ENCODE data around the gene AK2. TPM values are rescaled to one million over a fixed set of nuclear protein-coding genes. Genes with fewer than 3 reads are reported as not detected.

Gene AK2
- total and polyA plus RNA-seq, 10 of the 15 experiments (the other 5 are each of a cell fraction or from before 2014, with no cell fraction given): 52.3 to 500 (median 278) TPM

DNA sequence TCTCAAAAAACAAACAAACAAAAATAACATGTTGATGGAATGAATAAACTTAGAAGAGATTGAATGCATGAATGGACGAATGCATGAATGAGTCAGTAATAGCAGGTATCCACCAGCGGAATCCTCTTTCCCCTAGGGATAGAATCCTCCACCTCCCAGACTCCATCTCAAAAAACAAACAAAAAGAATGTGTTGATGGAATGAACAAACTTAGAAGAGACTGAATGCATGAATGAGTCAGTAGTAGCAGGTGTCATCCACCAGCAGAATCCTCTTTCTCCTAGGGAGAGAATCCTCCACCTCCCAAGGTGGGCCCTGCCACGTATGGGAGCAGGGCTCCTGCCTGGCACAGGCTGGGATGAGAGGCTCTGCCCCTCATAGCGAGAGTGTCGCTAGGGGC, 45.3 kb downstream of the AK2 start:
- intact Hi-C loops (cut with micrococcal nuclease; ENCODE audit: unreplicated experiment): loop anchor here (5.0 kb wide), 1 partner anchor 36 kb away; no protein-coding TSS in a partner anchor
- Histone ChIP-seq H3K9ac (ENCODE audit: control insufficient read depth, insufficient read depth, low read length) (peak overlapping the region; percentile 72; the same call in 1 of the 2 replicates), H3K27ac (ENCODE audit: control insufficient read depth, insufficient read depth) (peak overlapping the region; percentile 99)
- TF ChIP-seq STAT1 (conservative IDR thresholded peaks at IDR 0.05) (no peak), ATF2 (IDR thresholded peaks at IDR 0.05; ENCODE audit: low read length) (no peak), BCLAF1 (IDR thresholded peaks at IDR 0.05) (no peak), TCF3 (IDR thresholded peaks at IDR 0.05; ENCODE audit: borderline replicate concordance, insufficient read depth, low read depth, low read length) (no peak), ATF7 (IDR thresholded peaks at IDR 0.05; ENCODE audit: low read depth) (no peak), FOXM1 (IDR thresholded peaks at IDR 0.05; ENCODE audit: low read depth, low read length) (no peak), HSF1 (IDR thresholded peaks at IDR 0.05; ENCODE audit: low read depth, low read length) (no peak)
- TF ChIP-seq, protein P1, sequence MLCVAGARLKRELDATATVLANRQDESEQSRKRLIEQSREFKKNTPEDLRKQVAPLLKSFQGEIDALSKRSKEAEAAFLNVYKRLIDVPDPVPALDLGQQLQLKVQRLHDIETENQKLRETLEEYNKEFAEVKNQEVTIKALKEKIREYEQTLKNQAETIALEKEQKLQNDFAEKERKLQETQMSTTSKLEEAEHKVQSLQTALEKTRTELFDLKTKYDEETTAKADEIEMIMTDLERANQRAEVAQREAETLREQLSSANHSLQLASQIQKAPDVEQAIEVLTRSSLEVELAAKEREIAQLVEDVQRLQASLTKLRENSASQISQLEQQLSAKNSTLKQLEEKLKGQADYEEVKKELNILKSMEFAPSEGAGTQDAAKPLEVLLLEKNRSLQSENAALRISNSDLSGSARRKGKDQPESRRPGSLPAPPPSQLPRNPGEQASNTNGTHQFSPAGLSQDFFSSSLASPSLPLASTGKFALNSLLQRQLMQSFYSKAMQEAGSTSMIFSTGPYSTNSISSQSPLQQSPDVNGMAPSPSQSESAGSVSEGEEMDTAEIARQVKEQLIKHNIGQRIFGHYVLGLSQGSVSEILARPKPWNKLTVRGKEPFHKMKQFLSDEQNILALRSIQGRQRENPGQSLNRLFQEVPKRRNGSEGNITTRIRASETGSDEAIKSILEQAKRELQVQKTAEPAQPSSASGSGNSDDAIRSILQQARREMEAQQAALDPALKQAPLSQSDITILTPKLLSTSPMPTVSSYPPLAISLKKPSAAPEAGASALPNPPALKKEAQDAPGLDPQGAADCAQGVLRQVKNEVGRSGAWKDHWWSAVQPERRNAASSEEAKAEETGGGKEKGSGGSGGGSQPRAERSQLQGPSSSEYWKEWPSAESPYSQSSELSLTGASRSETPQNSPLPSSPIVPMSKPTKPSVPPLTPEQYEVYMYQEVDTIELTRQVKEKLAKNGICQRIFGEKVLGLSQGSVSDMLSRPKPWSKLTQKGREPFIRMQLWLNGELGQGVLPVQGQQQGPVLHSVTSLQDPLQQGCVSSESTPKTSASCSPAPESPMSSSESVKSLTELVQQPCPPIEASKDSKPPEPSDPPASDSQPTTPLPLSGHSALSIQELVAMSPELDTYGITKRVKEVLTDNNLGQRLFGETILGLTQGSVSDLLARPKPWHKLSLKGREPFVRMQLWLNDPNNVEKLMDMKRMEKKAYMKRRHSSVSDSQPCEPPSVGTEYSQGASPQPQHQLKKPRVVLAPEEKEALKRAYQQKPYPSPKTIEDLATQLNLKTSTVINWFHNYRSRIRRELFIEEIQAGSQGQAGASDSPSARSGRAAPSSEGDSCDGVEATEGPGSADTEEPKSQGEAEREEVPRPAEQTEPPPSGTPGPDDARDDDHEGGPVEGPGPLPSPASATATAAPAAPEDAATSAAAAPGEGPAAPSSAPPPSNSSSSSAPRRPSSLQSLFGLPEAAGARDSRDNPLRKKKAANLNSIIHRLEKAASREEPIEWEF (IDR thresholded peaks at IDR 0.05; ENCODE audit: insufficient replicate concordance, low read depth, low read length): no peak
- TF ChIP-seq, protein P2, sequence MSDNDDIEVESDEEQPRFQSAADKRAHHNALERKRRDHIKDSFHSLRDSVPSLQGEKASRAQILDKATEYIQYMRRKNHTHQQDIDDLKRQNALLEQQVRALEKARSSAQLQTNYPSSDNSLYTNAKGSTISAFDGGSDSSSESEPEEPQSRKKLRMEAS (IDR thresholded peaks at IDR 0.05; ENCODE audit: low read depth, low read length): no peak
- TF ChIP-seq, protein P3, sequence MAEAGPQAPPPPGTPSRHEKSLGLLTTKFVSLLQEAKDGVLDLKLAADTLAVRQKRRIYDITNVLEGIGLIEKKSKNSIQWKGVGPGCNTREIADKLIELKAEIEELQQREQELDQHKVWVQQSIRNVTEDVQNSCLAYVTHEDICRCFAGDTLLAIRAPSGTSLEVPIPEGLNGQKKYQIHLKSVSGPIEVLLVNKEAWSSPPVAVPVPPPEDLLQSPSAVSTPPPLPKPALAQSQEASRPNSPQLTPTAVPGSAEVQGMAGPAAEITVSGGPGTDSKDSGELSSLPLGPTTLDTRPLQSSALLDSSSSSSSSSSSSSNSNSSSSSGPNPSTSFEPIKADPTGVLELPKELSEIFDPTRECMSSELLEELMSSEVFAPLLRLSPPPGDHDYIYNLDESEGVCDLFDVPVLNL (IDR thresholded peaks at IDR 0.05; ENCODE audit: low read depth, low read length): no peak

More for the DNA sequence above, 45.3 kb downstream of the AK2 start:
- no peaks in the 10 kb centered on the region for H3K9me3 ChIP-seq (replicated peaks; ENCODE audit: control insufficient read depth, insufficient read depth, low read length)
- no peaks in the 10 kb centered on the region for H3K27me3 ChIP-seq (replicated peaks in 1 of 2; ENCODE audit: control insufficient read depth in 2 of 2, insufficient read depth in 2 of 2, low read length in 1 of 2)
- RAD21 ChIA-PET (ENCODE audit: unreplicated experiment): interaction anchor here (1.2 to 4.0 kb wide), 9 partner anchors 7 to 44 kb away, joined by 5 to 63 read pairs (median 16); partner anchors contain the start of gene RNF19B
- SMC1A ChIA-PET (ENCODE audit: uncharacterized antibody, unreplicated experiment): interaction anchor here (0.6 to 4.2 kb wide), 21 partner anchors 7 to 174 kb away, joined by 3 to 65 read pairs (median 4); partner anchors contain the start of genes AK2, RNF19B, S100PBP and YARS1
- no peaks in the 10 kb centered on the region for H3K79me2 ChIP-seq (ENCODE audit: control insufficient read depth, insufficient read depth, low read length)
- in situ Hi-C loops (cut with MboI): no loop called here
- H4K20me1 ChIP-seq (ENCODE audit: control insufficient read depth, insufficient read depth): no peaks in the 10 kb centered on the region
- BruUV-seq (replicated peaks): no TSS peak
- H3K4me2 ChIP-seq (ENCODE audit: control insufficient read depth, insufficient read depth): peak overlapping the region; percentile 94
- 17% methylated on average over 5 of the region's 5 CpGs for WGBS (ENCODE audit: insufficient coverage, insufficient replicate concordance, low lambda C conversion rate, missing lambda C conversion rate)
- no peak overlapping the region for H2AFZ ChIP-seq (ENCODE audit: control insufficient read depth, low read depth, low read length)
- CTCF ChIA-PET: interaction anchor here (1.5 to 3.3 kb wide), 3 partner anchors 10 to 63 kb away, joined by 5 to 29 read pairs (median 11); no protein-coding TSS in a partner anchor
- DNase-seq (ENCODE audit: low read depth, low spot score) (no peak), FAIRE-seq (no peak), ATAC-seq (no peak)
- no peaks in the 10 kb centered on the region; a peak in 1 of 4 replicates for H3K36me3 ChIP-seq (ENCODE audit: control insufficient read depth in 2 of 2, insufficient read depth in 2 of 2, low read length in 1 of 2)
- peaks cover 57% of the 10 kb centered on the region for H3K4me1 ChIP-seq (ENCODE audit: control insufficient read depth, insufficient read depth, low read length)
- H3K4me3 ChIP-seq: peak overlapping the region; percentile 37; the same call in 1 of the 2 replicates
- POLR2A ChIA-PET: interaction anchor here (1.0 to 4.8 kb wide), 7 partner anchors 10 to 135 kb away, joined by 3 to 56 read pairs (median 8); partner anchors contain the start of gene RNF19B
